K562 treated with DMSO at 1 percent for 12 hours (cell line): ENCODE measurements around the gene HIPK3. TPM values are rescaled to one million over a fixed set of nuclear protein-coding genes. Genes with fewer than 3 reads are reported as not detected.

Experiments
- total RNA-seq: library from RNA; unstranded; fragments of 300-600 nt; gene quantifications from 2 replicates; pipeline ENCODE4 v1.2.3, GENCODE V29; 2022; ENCODE audit not compliant: insufficient read depth

Gene HIPK3
- 1.8 and 11.2 TPM in 2 replicates for total RNA-seq

DNA sequence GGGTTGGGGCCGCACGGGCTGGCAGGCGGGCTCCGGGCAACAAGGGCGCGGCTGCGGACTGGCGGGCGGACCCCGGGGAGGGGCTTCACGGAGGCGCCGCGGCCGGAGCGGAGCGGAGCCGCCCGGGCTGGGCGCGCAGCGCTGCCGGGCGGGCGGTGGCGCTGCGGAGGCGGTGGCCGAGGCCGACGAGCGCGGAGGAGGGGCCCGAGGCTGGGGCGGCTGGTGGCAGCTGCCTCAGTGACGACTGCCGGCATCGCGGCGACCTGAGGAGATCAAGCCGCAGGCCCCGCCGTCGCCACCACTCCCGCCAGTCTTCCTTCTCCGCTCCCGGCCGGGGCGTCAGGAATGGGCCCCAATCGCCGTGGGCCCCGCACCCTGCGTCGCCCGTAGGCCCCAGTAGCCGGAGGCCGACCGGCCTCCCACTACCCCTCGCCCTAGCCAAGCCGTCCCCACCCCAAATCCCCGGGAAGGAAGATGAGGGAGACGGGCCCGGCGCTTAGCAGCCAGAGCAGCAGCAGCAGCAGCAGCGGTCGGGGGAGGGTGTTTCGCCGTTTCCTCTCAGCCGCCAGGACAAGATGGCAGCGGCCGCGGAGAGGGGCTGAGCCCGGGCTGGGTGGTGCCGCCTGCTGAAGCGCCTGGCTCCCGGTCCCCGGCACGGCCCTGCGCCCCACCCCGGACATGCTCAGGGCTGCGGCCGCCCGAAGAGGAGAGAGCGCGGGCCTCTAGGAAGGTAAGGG, at the start of gene HIPK3:
TSS of gene HIPK3 (plus strand) at position 222 of the 737 bp plus-strand sequence.

DNA sequence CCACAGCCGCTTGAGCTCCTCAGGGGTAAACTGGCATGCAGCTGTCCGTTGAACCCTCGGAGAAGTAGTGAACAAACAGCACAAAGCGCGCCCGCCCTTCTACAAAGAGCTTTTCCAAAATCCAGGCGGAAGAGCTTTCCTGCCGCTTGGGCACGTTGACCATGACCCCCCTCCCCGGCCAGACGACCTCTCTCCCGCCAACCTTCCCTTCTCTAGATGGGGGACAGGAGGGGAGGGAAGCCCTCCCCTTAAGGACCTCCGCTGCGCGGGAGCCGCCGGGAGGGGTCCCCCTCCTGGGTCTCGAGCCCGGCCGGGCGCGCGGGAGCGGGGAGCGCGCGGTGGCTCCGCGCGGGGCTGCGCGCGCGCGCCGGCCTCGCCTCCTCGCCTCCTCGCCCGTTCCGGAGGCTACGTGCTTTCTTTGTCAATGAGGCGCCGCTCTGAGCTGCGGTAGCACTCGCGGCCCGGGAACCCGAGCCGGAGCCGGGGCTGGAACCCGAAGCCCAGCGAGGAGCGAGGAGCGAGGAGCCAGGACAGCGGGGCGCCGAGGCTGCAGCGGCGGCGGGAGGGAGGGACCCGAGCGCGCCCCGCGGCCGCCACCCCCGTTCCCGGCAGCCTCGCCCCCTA, 118.6 kb downstream of the HIPK3 start, which contains the start of gene KIAA1549L:
TSS of gene KIAA1549L (plus strand) at position 421 of the 624 bp plus-strand sequence.

Other genes with a start within 250 kb of the HIPK3 start
- 3.0 and 7.3 TPM in 2 replicates for gene DEPDC7, start 241.5 kb upstream of the HIPK3 start, total RNA-seq
- 1.2 and 6.0 TPM in 2 replicates for gene TCP11L1, start 217.8 kb upstream of the HIPK3 start, total RNA-seq
- gene CSTF3, start 95.9 kb upstream of the HIPK3 start, total RNA-seq = 22.7 and 42.9 TPM in 2 replicates
- gene KIAA1549L, start 118.7 kb downstream of the HIPK3 start, total RNA-seq = not detected in 2 replicates